Measurements from ENCODE around the gene ANAPC10. TPM values are rescaled to one million over a fixed set of nuclear protein-coding genes. Genes with fewer than 3 reads are reported as not detected.
"Not testable (repeated sequence)": the region's sequence is repeated elsewhere in the genome, so short reads cannot be mapped to it uniquely, and the experiment has no call there.

The ANAPC10 gene
- total RNA-seq, 3 donors from 2014 or later: 12.6 to 14.7 (median 13.5) TPM

DNA sequence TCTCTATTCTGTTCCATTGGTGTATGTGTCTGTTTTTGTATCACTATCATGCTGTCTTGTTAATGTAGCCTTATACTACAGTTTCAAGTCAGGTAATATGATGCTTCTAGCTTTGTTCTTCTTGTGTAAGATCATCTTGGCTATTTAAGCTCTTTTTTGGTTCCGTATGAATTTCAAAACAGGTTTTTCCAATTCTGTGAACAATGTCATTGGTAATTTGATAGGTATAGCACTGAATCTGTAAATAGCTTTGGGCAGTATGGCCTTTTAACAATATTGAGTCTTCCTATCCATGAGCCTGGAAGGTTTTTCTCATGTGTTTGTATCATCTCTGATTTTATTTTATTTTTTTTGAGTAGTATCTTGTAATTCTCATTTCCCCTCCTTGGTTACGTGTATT, 94.3 kb downstream of the ANAPC10 start:
- intact Hi-C loops (cut with DNase I, micrococcal nuclease): no loop called here
- DNase-seq: no peak
- Histone ChIP-seq H3K9me3 (peaks cover 5% of the 10 kb centered on the region), H3K36me3 (ENCODE audit: low read depth) (no peaks in the 10 kb centered on the region), H3K4me3 (no peak overlapping the region), H3K4me1 (ENCODE audit: low read depth) (no peaks in the 10 kb centered on the region)
- no peak for ATAC-seq
- TF ChIP-seq, protein P1, sequence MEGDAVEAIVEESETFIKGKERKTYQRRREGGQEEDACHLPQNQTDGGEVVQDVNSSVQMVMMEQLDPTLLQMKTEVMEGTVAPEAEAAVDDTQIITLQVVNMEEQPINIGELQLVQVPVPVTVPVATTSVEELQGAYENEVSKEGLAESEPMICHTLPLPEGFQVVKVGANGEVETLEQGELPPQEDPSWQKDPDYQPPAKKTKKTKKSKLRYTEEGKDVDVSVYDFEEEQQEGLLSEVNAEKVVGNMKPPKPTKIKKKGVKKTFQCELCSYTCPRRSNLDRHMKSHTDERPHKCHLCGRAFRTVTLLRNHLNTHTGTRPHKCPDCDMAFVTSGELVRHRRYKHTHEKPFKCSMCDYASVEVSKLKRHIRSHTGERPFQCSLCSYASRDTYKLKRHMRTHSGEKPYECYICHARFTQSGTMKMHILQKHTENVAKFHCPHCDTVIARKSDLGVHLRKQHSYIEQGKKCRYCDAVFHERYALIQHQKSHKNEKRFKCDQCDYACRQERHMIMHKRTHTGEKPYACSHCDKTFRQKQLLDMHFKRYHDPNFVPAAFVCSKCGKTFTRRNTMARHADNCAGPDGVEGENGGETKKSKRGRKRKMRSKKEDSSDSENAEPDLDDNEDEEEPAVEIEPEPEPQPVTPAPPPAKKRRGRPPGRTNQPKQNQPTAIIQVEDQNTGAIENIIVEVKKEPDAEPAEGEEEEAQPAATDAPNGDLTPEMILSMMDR (IDR thresholded peaks at IDR 0.05): no peak

DNA sequence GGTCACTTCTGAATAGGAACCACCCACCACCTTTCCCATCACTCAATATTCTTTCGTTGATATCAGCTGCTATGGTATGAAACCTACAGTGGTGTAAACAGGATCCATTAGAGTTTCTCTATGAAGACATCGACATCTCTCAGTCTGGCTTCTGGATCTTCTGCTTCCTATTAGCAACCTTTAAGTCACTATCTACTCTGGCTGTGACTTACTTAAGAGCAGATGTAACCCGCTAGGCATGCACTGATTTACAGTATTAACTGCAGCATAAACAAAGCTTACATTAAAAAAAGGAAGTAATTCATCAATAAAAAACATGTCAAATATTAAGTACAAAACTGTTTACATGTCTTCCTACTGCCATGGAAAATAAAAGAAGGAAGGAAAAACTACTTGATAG, 96.4 kb downstream of the ANAPC10 start:
- Histone ChIP-seq H3K4me3 (no peak overlapping the region), H3K4me1 (ENCODE audit: low read depth) (no peaks in the 10 kb centered on the region), H3K36me3 (ENCODE audit: low read depth) (no peaks in the 10 kb centered on the region), H3K9me3 (peaks cover 5% of the 10 kb centered on the region)
- intact Hi-C loops (cut with DNase I, micrococcal nuclease): no loop called here
- TF ChIP-seq, protein P1 (IDR thresholded peaks at IDR 0.05): no peak
- DNase-seq (no peak), ATAC-seq (no peak)

DNA sequence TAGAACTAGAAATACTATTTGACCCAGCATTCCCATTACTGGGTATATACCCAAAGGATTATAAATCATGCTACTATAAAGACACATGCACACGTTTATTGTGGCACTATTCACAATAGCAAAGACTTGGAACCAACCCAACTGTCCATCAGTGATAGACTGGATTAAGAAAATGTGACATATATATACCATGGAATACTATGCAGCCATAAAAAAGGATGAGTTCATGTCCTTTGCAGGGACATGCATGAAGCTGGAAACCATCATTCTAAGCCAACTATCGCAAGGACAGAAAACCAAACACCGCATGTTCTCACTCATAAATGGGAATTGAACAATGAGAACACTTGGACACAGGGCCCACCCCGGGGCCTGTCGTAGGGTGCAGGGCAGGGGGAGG, 97.3 kb downstream of the ANAPC10 start:
- H3K36me3 ChIP-seq (ENCODE audit: low read depth); H3K4me1 ChIP-seq (ENCODE audit: low read depth); ATAC-seq; DNase-seq; H3K9me3 ChIP-seq; H3K4me3 ChIP-seq; intact Hi-C loops (cut with DNase I, micrococcal nuclease): not testable (repeated sequence)

DNA sequence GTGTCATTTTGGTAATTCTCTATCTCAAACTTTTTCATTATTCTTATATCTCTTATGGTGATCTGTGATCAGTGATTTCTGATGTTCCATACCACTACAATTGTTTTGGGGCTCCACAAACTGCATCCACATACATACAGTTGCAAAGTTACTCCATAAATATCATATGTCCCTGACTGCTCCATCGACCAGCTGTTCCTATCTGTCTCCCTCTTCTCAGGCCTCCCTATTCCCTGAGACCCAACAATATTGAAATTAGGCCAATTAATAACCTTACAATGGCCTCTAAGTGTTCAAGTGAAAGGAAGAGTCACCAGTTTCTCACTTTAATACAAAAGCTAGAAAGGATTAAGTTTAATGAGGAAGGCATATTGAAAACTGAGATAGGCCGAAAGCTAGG, 108.7 kb downstream of the ANAPC10 start:
- TF ChIP-seq, protein P1 (IDR thresholded peaks at IDR 0.05): no peak
- no peak for ATAC-seq
- H3K4me1 ChIP-seq (ENCODE audit: low read depth): no peaks in the 10 kb centered on the region
- intact Hi-C loops (cut with DNase I, micrococcal nuclease): no loop called here
- no peaks in the 10 kb centered on the region for H3K36me3 ChIP-seq (ENCODE audit: low read depth)
- H3K4me3 ChIP-seq: no peak overlapping the region
- no peaks in the 10 kb centered on the region for H3K9me3 ChIP-seq
- DNase-seq: no peak

DNA sequence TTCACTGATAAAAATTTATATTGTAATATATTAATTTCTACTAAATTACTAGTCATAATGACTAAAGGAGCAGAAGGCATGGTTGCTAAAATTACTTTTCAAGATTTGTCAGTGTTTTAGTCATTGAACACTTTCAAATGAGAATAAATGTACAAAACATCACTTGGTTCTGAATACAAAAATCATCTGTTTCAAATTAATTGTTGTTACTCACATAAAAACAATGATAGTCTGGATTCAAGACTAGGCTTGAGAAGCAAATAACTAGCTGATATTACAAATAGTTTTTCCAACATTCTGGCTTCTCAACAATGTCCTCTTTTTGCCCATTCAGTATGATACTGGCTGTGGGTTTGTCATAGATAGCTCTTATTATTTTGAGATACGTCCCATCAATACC, 112.5 kb downstream of the ANAPC10 start:
- Histone ChIP-seq H3K4me3 (no peak overlapping the region), H3K36me3 (ENCODE audit: low read depth) (no peaks in the 10 kb centered on the region), H3K4me1 (ENCODE audit: low read depth) (no peaks in the 10 kb centered on the region), H3K9me3 (peaks cover 4% of the 10 kb centered on the region)
- ATAC-seq: no peak
- intact Hi-C loops (cut with DNase I, micrococcal nuclease): no loop called here
- TF ChIP-seq, protein P1 (IDR thresholded peaks at IDR 0.05): no peak
- no peak for DNase-seq

DNA sequence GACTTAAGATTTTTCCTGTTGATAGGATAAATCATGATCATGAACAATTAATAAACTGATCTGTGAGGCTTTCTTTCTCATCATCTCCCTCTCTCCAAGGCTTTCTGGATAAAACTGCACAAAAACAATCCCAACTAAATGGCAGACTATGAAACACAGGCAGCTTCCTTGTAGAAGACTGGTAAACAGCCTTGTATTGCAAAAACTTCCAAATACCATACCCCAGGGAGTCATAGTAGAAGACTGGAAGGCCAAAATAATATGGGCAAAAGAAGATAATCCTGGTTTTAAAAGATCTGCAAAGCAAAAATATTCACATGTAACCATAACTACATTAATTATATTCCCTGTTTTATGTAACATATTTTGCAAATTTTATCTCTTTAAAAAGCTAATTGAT, 113.0 kb downstream of the ANAPC10 start:
- TF ChIP-seq, protein P1 (IDR thresholded peaks at IDR 0.05): no peak
- DNase-seq: no peak
- intact Hi-C loops (cut with DNase I, micrococcal nuclease): no loop called here

More for the DNA sequence above, 113.0 kb downstream of the ANAPC10 start:
- no peak for ATAC-seq
- Histone ChIP-seq H3K9me3 (peaks cover 8% of the 10 kb centered on the region), H3K36me3 (ENCODE audit: low read depth) (no peaks in the 10 kb centered on the region), H3K4me3 (no peak overlapping the region), H3K4me1 (ENCODE audit: low read depth) (no peaks in the 10 kb centered on the region)

All from mucosa of descending colon (tissue), 3 donors.